Muscle layer of colon (tissue), 2 donors: Measurements from ENCODE around the gene SEMA4C.
A peak's percentile ranks its signal among the peaks of the same experiment; 100 is the strongest.

Experiments
- H3K27ac ChIP-seq: one replicate; pipeline ENCODE4 v1.7.0; 2013; ENCODE audit warnings: low read depth, mild to moderate bottlenecking, low read length, moderate library complexity
- H3K27me3 ChIP-seq, 2 donors: one replicate each; pipeline ENCODE4 v1.7.0; 2013; ENCODE audit warnings: low read length in 2 of 2, mild to moderate bottlenecking in 2 of 2; ENCODE audit not compliant: insufficient read depth in 2 of 2, control insufficient read depth in 1 of 2
- H3K36me3 ChIP-seq: one replicate; pipeline ENCODE4 v1.7.0; 2013; ENCODE audit warnings: mild to moderate bottlenecking, low read length; ENCODE audit not compliant: insufficient read depth
- H3K4me1 ChIP-seq: one replicate; pipeline ENCODE4 v1.7.0; 2013; ENCODE audit warnings: mild to moderate bottlenecking, low read length; ENCODE audit not compliant: insufficient read depth
- H3K4me3 ChIP-seq, 2 donors: one replicate each; pipeline ENCODE4 v1.7.0; 2013; ENCODE audit warnings: low read length in 2 of 2, low read depth in 1 of 2, mild to moderate bottlenecking in 1 of 2, moderate library complexity in 1 of 2
- H3K9ac ChIP-seq: one replicate; pipeline ENCODE4 v1.7.0; 2013; ENCODE audit warnings: low read length
- H3K9me3 ChIP-seq: one replicate; pipeline ENCODE4 v1.7.0; 2013; ENCODE audit warnings: mild to moderate bottlenecking, low read length
- donor health status: abdominal sarcoma.
- donor health status: Adenocarcinoma of cecum.

SEMA4C gene

DNA sequence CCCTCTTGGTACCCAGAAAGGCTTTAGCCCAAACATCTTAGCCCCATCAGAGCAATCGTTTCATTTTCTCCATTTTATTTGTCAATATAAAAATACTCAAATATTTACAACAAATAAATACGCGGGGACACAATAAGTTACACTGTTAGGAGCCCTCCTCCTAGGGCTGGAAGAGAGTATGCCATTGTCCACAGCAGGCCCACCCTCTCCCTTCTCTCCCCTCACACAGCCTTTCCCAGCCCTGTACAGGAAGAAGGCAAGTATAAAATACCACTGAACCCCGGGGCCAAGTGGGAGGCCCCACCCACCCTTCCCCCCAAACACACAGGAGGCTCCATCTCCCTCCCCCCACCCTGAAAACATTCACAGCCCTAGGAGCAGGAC lies 10.2 kb downstream of the SEMA4C start:
- H3K36me3 ChIP-seq, result peaks cover 32% of the 10 kb centered on the region
- peaks cover 40% of the 10 kb centered on the region for H3K4me1 ChIP-seq
- no peaks in the 10 kb centered on the region for H3K9me3 ChIP-seq
- peak overlapping the region; percentile 89 for H3K27ac ChIP-seq
- H3K27me3 ChIP-seq, result no peaks in the 10 kb centered on the region
- no peak overlapping the region for H3K4me3 ChIP-seq
- no peak overlapping the region for H3K9ac ChIP-seq

- no peaks in the 10 kb centered on the region for H3K9me3 ChIP-seq
- peak overlapping the region; percentile 89 for H3K27ac ChIP-seq
- no peaks in the 10 kb centered on the region for H3K27me3 ChIP-seq
- peak overlapping the region; percentile 20 to 45 for H3K4me3 ChIP-seq
- H3K4me1 ChIP-seq, result peaks cover 35% of the 10 kb centered on the region
- H3K9ac ChIP-seq, result no peak overlapping the region
- peaks cover 27% of the 10 kb centered on the region for H3K36me3 ChIP-seq
Measured at GRCh38 chr2:96859099-96859649, 10.7 kb downstream of the SEMA4C start.

- peak within 1 kb of the TSS; percentile 67 to 88 for H3K4me3 ChIP-seq
- H3K9me3 ChIP-seq, result no peaks in the 10 kb centered on the region
- H3K9ac ChIP-seq, result peak within 1 kb of the TSS; percentile 46
- H3K27me3 ChIP-seq, result no peaks in the 10 kb centered on the region
- peak within 1 kb of the TSS; percentile 89 for H3K27ac ChIP-seq
- H3K36me3 ChIP-seq, result peaks cover 23% of the 10 kb centered on the region
- H3K4me1 ChIP-seq, result peaks cover 32% of the 10 kb centered on the region
Measured at GRCh38 chr2:96857667-96858372, 12.1 kb downstream of the SEMA4C start, which contains the start of gene ANKRD39. TSS of gene ANKRD39 (minus strand) at chr2:96858016. CDS start at chr2:96857987, 29 bp downstream.

DNA sequence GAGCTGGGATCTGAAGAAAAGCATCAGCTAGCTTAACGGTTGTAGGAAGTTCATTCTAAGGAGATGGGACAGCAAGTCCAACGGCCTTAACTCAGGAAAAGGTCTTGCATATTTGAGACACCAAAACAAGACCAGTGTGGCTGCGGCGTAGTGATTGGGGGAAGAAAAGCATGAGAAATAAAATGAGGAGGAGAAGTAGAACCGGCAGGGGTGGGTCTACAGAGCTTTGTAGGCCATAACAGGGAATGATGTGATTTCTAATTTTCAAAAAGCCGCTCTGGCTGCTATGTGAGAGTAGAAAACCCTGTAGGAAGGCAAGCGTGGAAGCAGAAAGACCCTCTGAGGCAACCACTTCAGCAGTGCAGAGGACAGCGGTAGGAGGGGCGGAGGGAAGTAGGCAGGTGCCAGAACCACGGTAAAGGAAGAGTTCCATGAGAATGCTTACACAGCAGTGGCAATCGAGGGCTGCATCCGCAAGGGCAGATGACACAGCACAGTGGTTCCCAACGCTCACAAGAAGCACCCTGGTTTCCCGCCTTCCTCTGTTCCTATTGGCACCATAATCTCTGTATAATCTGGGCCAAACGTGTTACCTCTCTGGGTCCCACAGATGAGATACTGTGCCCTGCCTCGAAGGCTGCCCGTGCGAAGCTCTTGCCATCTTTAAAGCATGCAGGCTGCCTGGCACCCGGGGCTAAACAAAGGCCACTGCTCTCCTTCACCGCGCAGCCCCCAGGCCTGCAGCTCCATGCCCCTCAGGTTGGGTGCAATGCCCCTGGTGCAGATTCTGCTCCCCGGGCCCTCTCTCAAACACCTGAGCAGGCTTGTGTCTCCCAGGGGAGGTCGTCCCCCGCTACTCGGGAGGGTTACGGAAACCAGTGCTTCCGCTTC lies 12.9 kb downstream of the SEMA4C start:
- Histone ChIP-seq H3K4me3 (peak overlapping the region; percentile 67 to 88), H3K36me3 (peaks cover 23% of the 10 kb centered on the region), H3K4me1 (peaks cover 32% of the 10 kb centered on the region), H3K27ac (peak overlapping the region; percentile 89), H3K9me3 (no peaks in the 10 kb centered on the region), H3K27me3 (no peaks in the 10 kb centered on the region), H3K9ac (peak overlapping the region; percentile 46)

DNA sequence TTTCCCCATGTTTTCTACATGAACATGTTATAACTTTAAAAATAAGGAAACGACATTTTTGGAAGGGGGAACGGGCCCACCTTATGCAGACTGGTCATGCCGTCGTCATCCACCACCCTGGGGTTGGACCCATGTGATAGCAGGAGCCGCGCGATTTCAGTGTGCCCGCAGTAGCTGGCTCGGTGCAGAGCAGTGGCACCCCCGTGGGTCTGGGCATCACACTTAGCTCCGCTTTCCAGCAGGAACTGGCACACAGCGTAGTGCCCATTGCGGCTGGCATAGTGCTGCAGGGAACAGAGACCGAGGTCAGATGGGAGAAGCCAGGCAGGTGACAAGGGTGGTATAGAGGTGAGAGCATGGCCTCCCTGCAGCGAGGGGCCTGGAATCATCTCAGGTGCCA lies 16.6 kb downstream of the SEMA4C start:
- H3K27me3 ChIP-seq, result no peaks in the 10 kb centered on the region
- H3K36me3 ChIP-seq, result peaks cover 31% of the 10 kb centered on the region
- H3K27ac ChIP-seq, result no peak overlapping the region
- peaks cover 12% of the 10 kb centered on the region for H3K4me1 ChIP-seq
- no peak overlapping the region for H3K4me3 ChIP-seq
- no peaks in the 10 kb centered on the region for H3K9me3 ChIP-seq
- H3K9ac ChIP-seq, result no peak overlapping the region

DNA sequence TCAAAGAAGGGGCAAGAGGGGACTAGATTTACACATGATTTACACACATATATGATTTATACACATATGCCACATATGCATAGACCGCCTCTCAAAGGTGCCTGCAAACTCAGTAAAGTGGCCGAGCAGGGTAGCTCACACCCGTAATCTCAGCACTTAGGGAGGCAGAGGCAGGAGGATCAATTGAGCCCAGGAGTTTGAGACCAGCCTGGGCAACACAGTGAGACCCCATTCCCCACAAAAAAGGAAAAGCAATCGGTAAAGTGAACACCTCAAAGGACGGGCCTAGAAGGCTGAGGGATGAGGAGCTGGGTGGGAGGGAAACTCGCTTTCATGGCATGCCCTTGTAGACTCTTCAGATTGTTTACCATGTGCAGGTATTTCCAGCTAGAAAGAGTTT lies 17.2 kb downstream of the SEMA4C start:
- peaks cover 12% of the 10 kb centered on the region for H3K4me1 ChIP-seq
- no peak overlapping the region for H3K9ac ChIP-seq
- no peaks in the 10 kb centered on the region for H3K27me3 ChIP-seq
- H3K36me3 ChIP-seq, result peaks cover 36% of the 10 kb centered on the region
- H3K9me3 ChIP-seq, result no peaks in the 10 kb centered on the region
- no peak overlapping the region for H3K4me3 ChIP-seq
- H3K27ac ChIP-seq, result no peak overlapping the region

- Histone ChIP-seq H3K4me3 (no peak overlapping the region), H3K36me3 (peaks cover 47% of the 10 kb centered on the region), H3K9ac (no peak overlapping the region), H3K27me3 (no peaks in the 10 kb centered on the region), H3K4me1 (no peaks in the 10 kb centered on the region), H3K27ac (no peak overlapping the region), H3K9me3 (no peaks in the 10 kb centered on the region)
Measured at GRCh38 chr2:96848264-96848663, 21.6 kb downstream of the SEMA4C start.

GRCh38 chr2:96847586-96847985 lies 22.3 kb downstream of the SEMA4C start:
- peaks cover 40% of the 10 kb centered on the region for H3K36me3 ChIP-seq
- H3K9me3 ChIP-seq, result no peaks in the 10 kb centered on the region
- no peak overlapping the region for H3K4me3 ChIP-seq
- no peak overlapping the region for H3K9ac ChIP-seq
- no peak overlapping the region for H3K27ac ChIP-seq
- H3K27me3 ChIP-seq, result no peaks in the 10 kb centered on the region
- H3K4me1 ChIP-seq, result no peaks in the 10 kb centered on the region

- H3K9ac ChIP-seq, result no peak overlapping the region
- H3K27me3 ChIP-seq, result no peaks in the 10 kb centered on the region
- no peaks in the 10 kb centered on the region for H3K4me1 ChIP-seq
- H3K9me3 ChIP-seq, result no peaks in the 10 kb centered on the region
- H3K27ac ChIP-seq, result no peak overlapping the region
- H3K4me3 ChIP-seq, result no peak overlapping the region
- H3K36me3 ChIP-seq, result peaks cover 37% of the 10 kb centered on the region
Measured at GRCh38 chr2:96846825-96847224, 23.1 kb downstream of the SEMA4C start.

DNA sequence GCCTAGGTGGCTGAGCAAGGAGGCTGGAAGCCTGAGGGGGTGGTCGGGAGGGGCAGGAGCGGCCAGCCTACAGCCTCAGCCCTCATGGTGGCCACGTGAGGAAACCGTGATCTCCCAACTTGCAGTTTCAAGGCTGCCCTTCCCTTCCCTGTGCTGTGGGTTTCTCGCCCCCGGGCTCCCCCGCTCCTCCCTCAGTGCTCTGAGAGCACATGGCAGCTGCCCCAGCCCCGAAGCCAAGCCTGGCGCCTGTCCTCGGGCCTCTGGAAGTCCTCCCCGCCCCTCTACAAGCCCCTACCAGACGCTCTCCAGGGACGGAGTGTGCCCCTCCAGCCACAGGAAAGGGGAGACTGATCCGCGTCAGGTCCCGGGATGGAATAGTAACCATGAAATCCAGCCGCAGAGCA lies 25.5 kb downstream of the SEMA4C start:
- no peak overlapping the region for H3K4me3 ChIP-seq
- no peak overlapping the region for H3K27ac ChIP-seq
- H3K4me1 ChIP-seq, result peaks cover 4% of the 10 kb centered on the region
- peaks cover 26% of the 10 kb centered on the region for H3K36me3 ChIP-seq
- H3K27me3 ChIP-seq, result no peaks in the 10 kb centered on the region
- no peak overlapping the region for H3K9ac ChIP-seq
- H3K9me3 ChIP-seq, result no peaks in the 10 kb centered on the region

DNA sequence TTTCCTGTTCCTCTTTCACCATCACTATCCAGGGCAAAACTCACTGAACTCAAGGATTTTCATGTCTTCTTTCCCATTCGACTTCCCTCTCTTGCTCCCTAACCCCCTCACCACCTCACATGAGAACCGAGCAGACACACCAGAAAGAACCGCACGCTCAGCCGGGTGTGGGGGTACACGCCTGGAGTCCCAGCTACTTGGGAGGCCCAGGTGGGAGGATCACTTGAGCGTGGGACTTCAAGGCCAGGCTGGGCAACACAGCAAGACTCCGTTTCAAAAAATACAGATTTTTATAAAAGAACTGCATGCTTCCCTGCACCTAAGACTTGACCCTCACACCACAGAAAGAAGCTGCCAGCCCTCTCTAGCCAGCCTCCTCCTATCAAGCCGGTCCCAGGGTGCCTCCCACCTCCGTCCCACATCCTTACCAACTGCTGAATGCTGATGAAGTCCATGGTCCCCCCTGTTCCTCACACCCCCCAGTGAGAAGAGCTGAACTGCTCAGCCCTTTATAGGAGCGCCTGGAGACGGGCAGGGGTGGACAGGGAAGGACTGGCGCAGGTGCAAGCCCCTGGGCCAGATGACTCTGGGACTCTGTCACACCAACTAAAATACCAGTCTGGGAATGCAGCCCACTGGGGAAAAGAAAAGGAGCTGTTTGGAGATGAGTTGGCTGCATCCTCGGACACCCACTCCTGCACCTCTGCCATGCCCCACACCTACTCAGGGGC lies 26.2 kb downstream of the SEMA4C start, which contains the start of gene ANKRD23:
ANKRD23 (minus strand) TSS at position 484 of the 731 bp plus-strand sequence; CDS start at position 455, 29 bp downstream.
- no peak within 1 kb of the TSS for H3K9ac ChIP-seq
- H3K4me1 ChIP-seq, result peaks cover 9% of the 10 kb centered on the region
- H3K27me3 ChIP-seq, result no peaks in the 10 kb centered on the region
- H3K36me3 ChIP-seq, result peaks cover 28% of the 10 kb centered on the region
- H3K27ac ChIP-seq, result no peak within 1 kb of the TSS
- no peaks in the 10 kb centered on the region for H3K9me3 ChIP-seq
- no peak within 1 kb of the TSS for H3K4me3 ChIP-seq
